ENCODE results near the gene PLA2G4E.

DNA sequence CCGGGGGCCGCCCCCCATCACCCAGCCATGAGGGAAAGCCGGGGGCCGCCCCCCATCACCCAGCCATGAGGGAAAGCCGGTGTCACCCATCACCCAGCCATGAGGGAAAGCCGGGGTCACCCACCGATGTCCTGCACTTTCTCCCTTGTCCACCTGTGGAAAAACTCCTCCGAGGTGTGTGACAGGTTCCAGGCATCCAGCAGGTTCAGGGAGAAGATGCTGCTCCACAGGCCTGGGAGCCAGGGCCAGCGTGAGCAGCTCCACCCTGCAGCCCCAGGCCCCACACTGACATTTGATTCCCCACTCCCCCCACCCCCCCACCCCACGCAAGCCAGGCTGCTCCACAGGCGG, 32.9 kb downstream of the PLA2G4E start:
- TF ChIP-seq, protein P1, sequence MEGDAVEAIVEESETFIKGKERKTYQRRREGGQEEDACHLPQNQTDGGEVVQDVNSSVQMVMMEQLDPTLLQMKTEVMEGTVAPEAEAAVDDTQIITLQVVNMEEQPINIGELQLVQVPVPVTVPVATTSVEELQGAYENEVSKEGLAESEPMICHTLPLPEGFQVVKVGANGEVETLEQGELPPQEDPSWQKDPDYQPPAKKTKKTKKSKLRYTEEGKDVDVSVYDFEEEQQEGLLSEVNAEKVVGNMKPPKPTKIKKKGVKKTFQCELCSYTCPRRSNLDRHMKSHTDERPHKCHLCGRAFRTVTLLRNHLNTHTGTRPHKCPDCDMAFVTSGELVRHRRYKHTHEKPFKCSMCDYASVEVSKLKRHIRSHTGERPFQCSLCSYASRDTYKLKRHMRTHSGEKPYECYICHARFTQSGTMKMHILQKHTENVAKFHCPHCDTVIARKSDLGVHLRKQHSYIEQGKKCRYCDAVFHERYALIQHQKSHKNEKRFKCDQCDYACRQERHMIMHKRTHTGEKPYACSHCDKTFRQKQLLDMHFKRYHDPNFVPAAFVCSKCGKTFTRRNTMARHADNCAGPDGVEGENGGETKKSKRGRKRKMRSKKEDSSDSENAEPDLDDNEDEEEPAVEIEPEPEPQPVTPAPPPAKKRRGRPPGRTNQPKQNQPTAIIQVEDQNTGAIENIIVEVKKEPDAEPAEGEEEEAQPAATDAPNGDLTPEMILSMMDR (IDR thresholded peaks at IDR 0.05) = no peak
- TF ChIP-seq POLR2AphosphoS5 (IDR thresholded peaks at IDR 0.05; ENCODE audit: low read depth, low read length) = no peak
- TF ChIP-seq, protein P2, sequence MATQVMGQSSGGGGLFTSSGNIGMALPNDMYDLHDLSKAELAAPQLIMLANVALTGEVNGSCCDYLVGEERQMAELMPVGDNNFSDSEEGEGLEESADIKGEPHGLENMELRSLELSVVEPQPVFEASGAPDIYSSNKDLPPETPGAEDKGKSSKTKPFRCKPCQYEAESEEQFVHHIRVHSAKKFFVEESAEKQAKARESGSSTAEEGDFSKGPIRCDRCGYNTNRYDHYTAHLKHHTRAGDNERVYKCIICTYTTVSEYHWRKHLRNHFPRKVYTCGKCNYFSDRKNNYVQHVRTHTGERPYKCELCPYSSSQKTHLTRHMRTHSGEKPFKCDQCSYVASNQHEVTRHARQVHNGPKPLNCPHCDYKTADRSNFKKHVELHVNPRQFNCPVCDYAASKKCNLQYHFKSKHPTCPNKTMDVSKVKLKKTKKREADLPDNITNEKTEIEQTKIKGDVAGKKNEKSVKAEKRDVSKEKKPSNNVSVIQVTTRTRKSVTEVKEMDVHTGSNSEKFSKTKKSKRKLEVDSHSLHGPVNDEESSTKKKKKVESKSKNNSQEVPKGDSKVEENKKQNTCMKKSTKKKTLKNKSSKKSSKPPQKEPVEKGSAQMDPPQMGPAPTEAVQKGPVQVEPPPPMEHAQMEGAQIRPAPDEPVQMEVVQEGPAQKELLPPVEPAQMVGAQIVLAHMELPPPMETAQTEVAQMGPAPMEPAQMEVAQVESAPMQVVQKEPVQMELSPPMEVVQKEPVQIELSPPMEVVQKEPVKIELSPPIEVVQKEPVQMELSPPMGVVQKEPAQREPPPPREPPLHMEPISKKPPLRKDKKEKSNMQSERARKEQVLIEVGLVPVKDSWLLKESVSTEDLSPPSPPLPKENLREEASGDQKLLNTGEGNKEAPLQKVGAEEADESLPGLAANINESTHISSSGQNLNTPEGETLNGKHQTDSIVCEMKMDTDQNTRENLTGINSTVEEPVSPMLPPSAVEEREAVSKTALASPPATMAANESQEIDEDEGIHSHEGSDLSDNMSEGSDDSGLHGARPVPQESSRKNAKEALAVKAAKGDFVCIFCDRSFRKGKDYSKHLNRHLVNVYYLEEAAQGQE (IDR thresholded peaks at IDR 0.05; ENCODE audit: insufficient read depth in 1 of 2, low read depth in 2 of 2, low read length in 1 of 2) = no peak
- TF ChIP-seq SIN3A (IDR thresholded peaks at IDR 0.05; ENCODE audit: borderline replicate concordance, insufficient read depth, low read depth, low read length) = no peak
